ENCODE measurements around the gene DENND11.

Gene DENND11, protein sequence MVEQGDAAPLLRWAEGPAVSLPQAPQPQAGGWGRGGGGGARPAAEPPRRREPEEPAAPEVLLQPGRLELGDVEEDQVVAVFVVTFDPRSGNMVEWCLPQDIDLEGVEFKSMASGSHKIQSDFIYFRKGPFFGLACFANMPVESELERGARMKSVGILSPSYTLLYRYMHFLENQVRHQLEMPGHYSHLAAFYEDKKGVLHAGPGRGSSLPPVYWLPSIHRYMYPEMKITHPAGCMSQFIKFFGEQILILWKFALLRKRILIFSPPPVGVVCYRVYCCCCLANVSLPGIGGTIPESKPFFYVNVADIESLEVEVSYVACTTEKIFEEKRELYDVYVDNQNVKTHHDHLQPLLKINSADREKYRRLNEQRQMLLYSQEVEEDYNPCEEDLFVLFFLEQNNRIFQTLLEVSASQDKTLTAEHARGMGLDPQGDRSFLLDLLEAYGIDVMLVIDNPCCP

GRCh38 chr7:141702047-141702567 lies at the start of gene DENND11:
Gene DENND11, minus strand, starts transcription at chr7:141702166. Its CDS starts 13 bp downstream, at chr7:141702153.
- peak; percentile 55 for DNase-seq

DNA sequence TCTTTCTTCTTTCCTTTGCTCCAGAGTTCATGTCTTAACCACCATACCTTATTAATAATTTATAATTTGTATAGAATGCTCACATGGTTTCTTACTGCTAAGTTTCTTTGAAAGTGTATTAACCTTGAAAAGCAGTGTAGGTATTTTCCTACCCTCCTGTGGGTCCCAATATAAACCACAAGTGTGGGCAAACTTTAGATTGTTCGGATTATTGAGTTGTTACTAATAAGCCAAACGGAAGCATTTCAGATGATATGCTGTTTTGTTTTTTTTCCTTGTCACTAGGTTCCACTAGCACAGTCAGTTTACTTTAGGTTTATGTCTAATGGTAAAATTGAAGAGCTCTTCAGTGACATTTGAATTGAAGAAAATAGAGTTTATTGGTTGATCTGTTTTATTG lies 46.4 kb upstream of the DENND11 start:
- no peak for DNase-seq

DNA sequence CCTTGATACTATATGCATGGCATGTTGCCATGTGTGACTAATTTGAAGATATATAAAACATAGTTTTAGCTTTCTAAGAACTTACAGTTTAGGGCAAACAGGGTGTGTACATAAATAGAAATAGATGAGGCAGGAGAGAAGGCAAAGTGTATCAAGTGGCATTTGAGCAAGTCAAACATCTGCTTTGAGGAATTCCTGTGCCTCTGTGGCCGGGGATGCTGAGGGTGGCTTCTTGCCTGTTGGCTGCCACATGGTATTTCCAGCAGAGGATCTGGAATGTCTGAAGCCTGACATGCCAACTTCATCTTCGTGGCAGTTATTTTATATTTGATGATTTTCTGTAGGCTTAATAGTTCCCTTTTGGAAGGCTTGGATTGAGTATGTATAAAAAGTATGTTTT lies 42.2 kb upstream of the DENND11 start:
- no peak for DNase-seq

DNA sequence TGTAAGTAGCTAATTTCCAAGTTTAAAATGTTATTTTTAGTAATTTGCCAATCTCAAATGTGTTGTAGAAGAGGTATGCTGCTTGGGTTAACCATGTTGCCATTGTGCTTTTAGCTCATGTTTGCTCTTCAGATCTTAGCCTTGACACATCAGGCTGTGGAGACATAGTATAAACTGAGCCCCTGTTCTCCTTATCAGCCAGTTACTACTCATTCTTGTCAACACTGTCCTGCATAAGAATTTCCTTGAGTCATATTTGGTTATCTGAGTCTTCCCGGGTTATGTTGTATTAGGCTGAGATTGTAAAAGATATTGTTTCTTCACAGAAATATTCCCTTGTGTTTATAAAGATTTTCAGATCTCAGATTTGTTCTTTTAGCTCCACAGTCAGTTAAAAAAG lies 40.3 kb upstream of the DENND11 start:
- DNase-seq, result no peak

DNA sequence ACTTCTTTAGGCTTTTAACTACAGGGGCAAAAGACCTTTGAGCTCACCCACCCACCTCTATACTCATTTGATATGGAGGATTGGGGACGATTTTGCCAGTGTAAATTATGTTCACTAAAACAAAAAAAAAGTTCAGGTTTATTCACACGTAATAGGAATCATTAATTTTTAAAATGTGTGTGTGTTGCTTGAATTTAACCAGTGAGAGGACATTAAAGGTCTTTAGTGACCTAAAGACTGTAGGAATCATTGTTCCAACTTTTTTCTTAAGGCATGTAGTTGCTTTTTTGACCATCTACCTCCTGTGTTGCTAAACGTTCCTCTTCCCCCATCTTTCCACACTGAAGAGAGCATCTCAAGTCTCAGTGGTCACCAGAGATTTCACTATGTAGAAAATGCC lies 37.3 kb upstream of the DENND11 start:
- no peak for DNase-seq

GRCh38 chr7:141738592-141739013 lies 36.6 kb upstream of the DENND11 start:
- DNase-seq, result no peak

DNA sequence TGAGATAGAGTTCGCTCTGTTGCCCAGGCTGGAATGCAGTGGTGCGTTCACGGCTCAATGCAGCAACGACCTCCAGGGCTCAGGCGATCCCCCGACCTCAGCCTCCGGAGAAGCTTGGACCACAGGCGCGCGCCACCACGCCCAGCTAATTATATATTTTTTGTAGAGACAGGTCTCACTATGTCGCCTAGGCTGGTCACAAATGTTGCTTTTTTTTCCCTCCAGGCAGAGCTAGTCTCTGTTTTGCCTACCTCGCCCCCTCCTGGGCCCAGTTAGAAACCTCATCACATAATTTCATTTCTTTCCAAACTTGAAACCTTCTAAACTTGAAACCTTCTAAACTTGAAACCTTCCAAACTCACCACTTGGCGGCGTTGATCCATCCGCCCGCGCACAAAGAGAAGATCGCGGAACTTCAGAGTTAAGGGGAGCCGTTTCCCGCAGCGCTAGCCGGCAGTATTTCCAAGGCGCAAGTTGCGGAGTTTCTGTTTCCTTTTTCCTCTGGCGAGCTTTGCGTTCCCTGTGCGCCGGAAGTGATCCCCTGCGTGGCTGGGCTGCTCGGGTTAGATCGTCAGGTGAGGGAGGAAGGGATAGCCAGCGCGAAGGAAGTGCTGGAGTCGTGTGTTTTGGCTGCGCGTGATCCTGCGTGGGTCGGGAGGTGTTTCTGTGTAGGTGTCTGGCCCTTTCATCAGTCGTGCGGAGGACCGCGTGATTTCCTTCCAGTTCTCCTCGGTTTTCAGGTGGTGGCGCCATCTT lies 36.0 kb upstream of the DENND11 start, which contains the start of gene SSBP1:
SSBP1 (plus strand) TSS at position 523 of the 756 bp plus-strand sequence. CDS start 809 bp downstream, outside the sequence.
- peak; percentile 96 for DNase-seq

- DNase-seq, result no peak
Measured at GRCh38 chr7:141737118-141737835, 35.3 kb upstream of the DENND11 start.

GRCh38 chr7:141731476-141732149 lies 29.6 kb upstream of the DENND11 start:
- no peak for DNase-seq

- DNase-seq, result no peak
Measured at GRCh38 chr7:141729020-141729419, 27.1 kb upstream of the DENND11 start.

- no peak for DNase-seq
Measured at GRCh38 chr7:141722529-141722928, 20.6 kb upstream of the DENND11 start.

DNA sequence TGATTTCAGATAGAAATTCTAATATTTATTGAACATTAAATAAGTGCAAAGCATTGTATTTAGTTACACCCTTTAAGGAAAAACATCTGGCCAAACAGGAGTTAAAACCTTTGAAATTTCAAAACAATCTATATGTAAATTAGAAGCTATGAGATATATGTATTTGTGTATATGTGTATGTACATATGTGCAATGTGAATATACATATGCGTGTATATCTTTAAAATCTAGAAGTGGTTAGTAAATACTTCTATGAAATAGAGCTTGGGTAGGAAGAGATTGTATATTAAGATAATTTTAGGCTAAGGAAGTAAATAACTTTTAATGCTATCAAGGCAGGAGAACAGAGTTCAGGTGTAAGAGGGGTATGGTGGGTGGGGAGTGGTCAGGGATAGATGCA lies 15.5 kb upstream of the DENND11 start:
- DNase-seq, result no peak

DNA sequence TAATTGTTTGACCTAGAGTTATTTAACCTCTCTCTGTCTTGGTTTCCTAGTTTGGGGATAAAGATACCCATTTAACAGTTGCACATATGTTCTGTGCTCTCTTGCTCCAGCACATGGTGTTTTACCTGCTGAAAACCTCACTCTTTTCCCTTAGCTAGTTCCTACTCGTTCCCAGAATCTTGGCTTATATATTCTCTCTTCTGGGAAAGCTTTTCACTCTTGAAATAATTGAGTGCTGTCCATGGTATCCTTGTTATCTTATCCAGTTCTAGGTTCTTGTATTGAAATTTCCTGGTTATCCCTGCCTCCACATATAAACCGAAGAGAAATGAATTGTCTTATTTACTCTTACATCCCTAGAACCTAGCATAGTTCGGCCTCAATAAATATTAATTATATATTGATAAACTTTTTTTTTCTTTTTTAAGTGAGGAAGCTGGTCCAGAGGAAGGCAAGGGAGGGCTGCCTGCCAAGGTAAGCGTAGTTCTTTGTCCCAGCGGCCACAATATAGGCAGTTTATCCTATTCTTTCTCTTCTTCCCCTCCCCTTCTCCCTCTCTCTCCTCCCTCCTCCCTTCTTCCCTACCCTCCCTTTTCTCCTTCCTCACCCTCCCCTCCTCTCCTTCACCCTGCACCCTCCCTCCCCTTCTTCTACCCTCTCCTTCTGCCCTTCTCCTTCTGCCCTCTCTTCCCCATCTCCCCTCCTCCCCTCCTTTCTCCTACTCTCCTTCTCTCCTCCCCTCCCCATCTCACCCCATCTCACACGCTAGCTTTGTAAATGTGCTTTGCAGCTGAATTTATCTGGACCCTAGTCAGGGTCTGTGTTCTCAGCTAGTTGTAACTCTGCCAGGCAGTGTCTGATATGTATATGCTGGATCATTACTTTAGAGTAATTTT lies 14.1 kb upstream of the DENND11 start:
- DNase-seq, result no peak

DNA sequence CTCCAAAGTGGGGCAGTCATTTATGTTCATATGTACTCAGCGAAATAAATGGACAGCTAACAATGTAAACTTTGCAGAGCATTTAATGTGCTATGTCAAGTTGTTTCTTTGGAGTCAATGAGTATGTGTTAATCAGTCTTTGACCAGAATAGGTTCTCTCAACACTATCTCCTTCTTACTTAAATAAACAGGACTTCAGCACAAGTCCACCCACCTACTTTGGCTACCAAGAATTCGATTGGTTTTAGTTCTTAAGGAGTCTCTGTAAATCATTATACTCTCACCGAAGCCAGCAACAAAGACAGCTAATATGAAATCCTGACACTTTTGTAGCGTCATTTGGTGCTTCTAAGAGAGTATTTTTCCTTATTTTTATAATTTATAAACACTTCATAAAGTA lies 13.1 kb upstream of the DENND11 start:
- DNase-seq, result no peak

DNA sequence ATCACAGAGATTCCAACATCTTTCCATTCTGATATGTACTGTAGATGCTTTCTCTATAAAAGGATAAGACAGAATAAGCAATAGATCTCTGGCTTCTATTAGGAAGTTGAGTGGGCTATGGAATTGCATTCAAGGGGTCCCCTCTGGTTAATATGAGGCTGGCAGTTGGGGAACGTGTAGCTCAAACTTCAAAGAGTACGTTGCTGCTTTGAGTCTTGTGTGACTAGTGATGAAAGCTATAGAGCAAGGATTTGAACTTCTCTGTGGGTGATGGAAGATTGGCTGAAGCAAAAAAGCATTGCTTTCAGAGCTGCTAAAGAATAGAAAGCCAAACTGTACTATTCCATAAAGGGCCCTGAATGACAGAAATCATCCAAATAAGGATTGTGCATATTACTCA lies 12.6 kb upstream of the DENND11 start:
- DNase-seq, result no peak

DNA sequence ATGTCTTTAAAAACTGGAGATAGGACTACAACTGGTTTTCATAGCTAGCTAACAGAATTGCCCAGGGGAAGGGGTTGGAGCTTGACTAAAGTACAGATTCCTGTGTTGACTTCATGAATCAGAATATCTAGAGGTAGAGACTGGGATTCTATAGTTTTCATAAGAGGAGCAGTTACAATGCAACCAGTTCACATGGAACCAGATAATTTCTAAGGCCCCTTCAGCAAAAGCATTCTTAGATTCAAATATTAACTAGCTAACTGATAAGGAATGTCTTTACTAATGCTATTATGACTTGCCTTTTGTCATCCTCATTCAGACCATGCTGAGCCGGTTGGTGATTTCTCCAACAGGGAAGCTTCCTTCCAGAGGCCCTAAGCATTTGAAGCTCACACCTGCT lies 11.9 kb upstream of the DENND11 start:
- no peak for DNase-seq

DNA sequence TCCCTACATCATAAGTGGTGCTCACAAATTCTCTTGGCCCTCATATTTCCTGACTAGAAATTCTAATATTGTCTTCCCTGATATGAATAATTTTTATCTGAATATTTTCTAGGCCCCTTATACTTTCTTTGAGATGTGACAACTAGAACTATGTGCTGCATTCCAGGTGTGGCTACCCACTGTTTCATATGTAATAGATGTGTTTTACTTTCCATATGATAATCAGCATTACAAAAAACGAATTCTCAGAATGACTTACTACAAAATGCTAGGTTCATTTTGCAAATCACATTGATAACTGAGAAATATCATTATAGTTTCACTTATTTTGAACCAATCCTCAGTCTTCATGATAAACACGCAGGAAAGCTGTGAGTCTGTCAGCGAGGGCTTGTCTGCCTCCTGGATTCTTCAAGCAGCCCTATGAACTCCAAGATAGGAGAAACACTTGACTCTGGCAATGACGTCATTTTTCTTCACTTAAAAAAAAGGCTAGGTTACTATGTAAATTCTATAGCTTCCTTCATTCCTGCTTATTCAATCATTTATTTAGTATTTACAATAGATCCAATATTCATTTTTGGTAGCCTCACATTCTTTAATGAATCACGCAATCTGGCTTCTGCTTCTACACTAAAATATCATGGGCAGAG lies 10.8 kb upstream of the DENND11 start:
- DNase-seq, result no peak

DNA sequence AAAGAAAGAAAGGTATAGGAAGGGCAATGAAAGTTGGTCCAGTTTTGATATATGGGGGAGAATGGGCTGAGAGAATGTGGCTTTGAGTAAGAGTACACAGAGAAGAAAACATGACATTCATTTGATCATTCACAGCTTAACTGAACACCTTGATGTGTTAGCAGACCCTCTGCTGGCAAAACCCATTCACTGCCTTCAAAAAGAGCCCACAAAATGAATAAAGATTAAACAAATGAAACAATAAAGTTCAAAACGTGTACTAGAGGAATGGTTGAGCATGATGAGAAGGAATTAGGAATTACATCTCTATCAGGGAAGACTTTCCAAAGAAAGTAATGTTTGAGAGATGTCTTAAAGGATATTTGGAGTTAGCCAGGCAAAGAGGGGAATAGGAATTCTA lies 8.3 kb upstream of the DENND11 start:
- DNase-seq, result no peak

GRCh38 chr7:141709749-141710148 lies 7.8 kb upstream of the DENND11 start:
- DNase-seq, result no peak

DNA sequence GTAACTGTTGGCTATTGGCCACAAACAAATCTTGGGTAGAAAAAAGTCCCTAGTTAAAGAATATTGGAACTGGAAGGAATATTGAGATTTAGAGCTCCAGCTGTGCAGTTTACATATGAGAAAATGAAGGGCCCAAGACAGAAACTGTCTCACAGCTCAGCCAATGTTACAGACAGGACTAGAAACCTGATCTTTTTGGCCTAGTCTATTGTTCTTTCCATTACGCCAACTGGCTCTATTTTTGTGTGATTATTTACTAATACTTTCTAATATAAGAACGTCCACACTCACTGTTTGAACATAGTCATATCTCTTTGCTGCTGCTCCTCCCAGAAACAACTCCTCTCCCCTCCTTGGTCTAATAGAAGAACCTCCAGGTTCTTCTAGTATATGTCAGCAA lies 7.4 kb upstream of the DENND11 start:
- DNase-seq, result no peak

DNA sequence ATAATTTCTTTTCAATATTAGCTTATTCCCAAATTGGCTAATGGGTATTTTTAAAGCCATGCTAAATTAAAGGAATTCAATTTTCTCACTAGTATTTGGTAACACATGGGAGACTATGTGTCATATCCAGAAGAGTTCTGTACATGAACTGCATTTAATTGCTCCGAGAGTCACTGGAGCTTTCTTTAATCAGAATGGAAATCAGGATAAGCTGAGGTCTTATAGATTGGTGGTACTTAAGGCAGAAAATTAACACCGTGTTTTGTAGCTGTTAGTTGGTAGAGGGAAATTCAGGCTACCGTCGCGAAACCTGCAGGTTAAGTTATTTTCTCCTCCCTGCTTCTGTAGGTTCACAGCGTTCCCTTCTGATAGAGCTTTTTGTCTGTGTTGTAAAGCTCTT lies 6.4 kb upstream of the DENND11 start, which contains the start of gene WEE2:
WEE2 (plus strand) TSS at position 3 of the 400 bp plus-strand sequence. CDS start 406 bp downstream, outside the sequence.
- DNase-seq, result no peak
